Anterior cingulate cortex (tissue), 58 donors: Measurements from ENCODE around the gene SRSF4.

Source experiments
- DNase-seq, 58 donors: peaks; one replicate each; lab custom pipeline; 2025; lab: John Stamatoyannopoulos, UW

Gene SRSF4

GRCh38 chr1:29100487-29100886 lies 81.2 kb downstream of the SRSF4 start:
- no peak for DNase-seq

GRCh38 chr1:29099286-29099685 lies 82.4 kb downstream of the SRSF4 start:
- DNase-seq: no peak
